Smooth muscle cell (in vitro differentiated cells): ENCODE results near the gene REEP1. TPM values are rescaled to one million over a fixed set of nuclear protein-coding genes. Genes with fewer than 3 reads are reported as not detected.
A peak's percentile ranks its signal among the peaks of the same experiment; 100 is the strongest.

ENCODE experiments used
- DNase-seq: peaks from one replicate; lab custom pipeline; 2025; ENCODE audit not compliant: unreplicated experiment; lab: John Stamatoyannopoulos, UW
- H2AFZ ChIP-seq: fragments of 200-600 bp; sonication (generic); 2 replicates; pipeline ENCODE4 v1.6.0; 2016; ENCODE audit warnings: antibody characterized with exemption, low read depth, mild to moderate bottlenecking
- H3F3A ChIP-seq: fragments of 200-600 bp; sonication (generic); 2 replicates; pipeline ENCODE4 v1.6.0; 2017; ENCODE audit warnings: antibody characterized with exemption, low read depth
- H3K27ac ChIP-seq: fragments of 200-600 bp; sonication (generic); 2 replicates; pipeline ENCODE4 v1.5.1; 2016; ENCODE audit warnings: low read depth, mild to moderate bottlenecking
- H3K27me3 ChIP-seq: fragments of 200-600 bp; sonication (generic); 2 replicates; pipeline ENCODE4 v1.6.1; 2016; ENCODE audit warnings: low read depth, mild to moderate bottlenecking
- H3K36me3 ChIP-seq: fragments of 200-600 bp; sonication (generic); 2 replicates; pipeline ENCODE4 v1.5.1; 2016; ENCODE audit warnings: low read depth
- H3K4me1 ChIP-seq: fragments of 200-600 bp; sonication (generic); 2 replicates; pipeline ENCODE4 v1.5.1; 2016; ENCODE audit warnings: low read depth
- H3K4me2 ChIP-seq: fragments of 200-600 bp; sonication (generic); 2 replicates; pipeline ENCODE4 v1.6.0; 2016; ENCODE audit warnings: mild to moderate bottlenecking
- H3K4me3 ChIP-seq: fragments of 200-600 bp; sonication (generic); 2 replicates; pipeline ENCODE4 v1.5.1; 2016; ENCODE audit warnings: mild to moderate bottlenecking
- H3K79me2 ChIP-seq: fragments of 200-600 bp; sonication (generic); 2 replicates; pipeline ENCODE4 v1.6.0; 2016; ENCODE audit warnings: low read depth, mild to moderate bottlenecking
- H3K9ac ChIP-seq: fragments of 200-600 bp; sonication (generic); 2 replicates; pipeline ENCODE4 v1.6.0; 2016; ENCODE audit warnings: low read depth
- H3K9me3 ChIP-seq: fragments of 200-600 bp; sonication (generic); replicated peaks from 2 replicates; pipeline ENCODE4 v1.5.1; 2016; ENCODE audit warnings: low read depth
- H4K20me1 ChIP-seq: fragments of 200-600 bp; sonication (generic); 2 replicates; pipeline ENCODE4 v1.6.0; 2016; ENCODE audit warnings: low read depth
- WGBS: methylation state at CpG from one replicate; pipeline ENCODE4 v1.1.7; 2016; ENCODE audit warnings: low lambda C conversion rate; 5-methylcytosine and 5-hydroxymethylcytosine counted together
- polyA plus RNA-seq: library from polyadenylated mRNA; unstranded; fragments of >200 nt; fragmentation: Nextera tagmentation; extraction: Ambion mirVana; gene quantifications from 2 replicates; pipeline ENCODE4 v1.2.1, GENCODE V29; 2016
- total RNA-seq: library from RNA; depleted of rRNA; stranded (reverse); fragments of >200 nt; gene quantifications from 2 replicates; pipeline ENCODE4 v1.2.3, GENCODE V29; 2014
- TF ChIP-seq, protein P1 (sequence below): fragments of 200-600 bp; sonication (generic); IDR thresholded peaks from 2 replicates; pipeline ENCODE4 v1.5.1; 2017; ENCODE audit warnings: borderline replicate concordance, mild to moderate bottlenecking, antibody characterized with exemption; ENCODE audit not compliant: insufficient read depth, poor library complexity, severe bottlenecking

REEP1 gene
- total and polyA plus RNA-seq, 2 experiments from 2014 or later: not detected

DNA sequence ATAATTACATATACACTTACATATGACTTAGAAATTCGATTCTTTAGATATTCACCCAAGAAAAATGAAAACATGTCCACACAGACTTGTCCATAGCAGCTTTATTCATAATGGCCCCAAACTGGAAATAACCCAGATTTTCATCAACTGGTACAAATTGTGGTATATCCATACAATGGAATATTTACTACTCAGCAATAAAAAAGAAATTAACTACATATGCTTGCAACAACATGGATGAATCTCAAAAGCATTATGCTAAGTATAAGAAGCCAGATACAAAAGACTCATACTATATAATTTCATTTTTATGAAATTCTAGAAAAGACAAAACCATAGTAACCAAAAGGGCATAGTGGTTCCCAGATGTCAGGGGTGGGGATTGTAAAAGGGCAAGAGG is 5.1 kb upstream of the REEP1 start:
- TF ChIP-seq, protein P1, sequence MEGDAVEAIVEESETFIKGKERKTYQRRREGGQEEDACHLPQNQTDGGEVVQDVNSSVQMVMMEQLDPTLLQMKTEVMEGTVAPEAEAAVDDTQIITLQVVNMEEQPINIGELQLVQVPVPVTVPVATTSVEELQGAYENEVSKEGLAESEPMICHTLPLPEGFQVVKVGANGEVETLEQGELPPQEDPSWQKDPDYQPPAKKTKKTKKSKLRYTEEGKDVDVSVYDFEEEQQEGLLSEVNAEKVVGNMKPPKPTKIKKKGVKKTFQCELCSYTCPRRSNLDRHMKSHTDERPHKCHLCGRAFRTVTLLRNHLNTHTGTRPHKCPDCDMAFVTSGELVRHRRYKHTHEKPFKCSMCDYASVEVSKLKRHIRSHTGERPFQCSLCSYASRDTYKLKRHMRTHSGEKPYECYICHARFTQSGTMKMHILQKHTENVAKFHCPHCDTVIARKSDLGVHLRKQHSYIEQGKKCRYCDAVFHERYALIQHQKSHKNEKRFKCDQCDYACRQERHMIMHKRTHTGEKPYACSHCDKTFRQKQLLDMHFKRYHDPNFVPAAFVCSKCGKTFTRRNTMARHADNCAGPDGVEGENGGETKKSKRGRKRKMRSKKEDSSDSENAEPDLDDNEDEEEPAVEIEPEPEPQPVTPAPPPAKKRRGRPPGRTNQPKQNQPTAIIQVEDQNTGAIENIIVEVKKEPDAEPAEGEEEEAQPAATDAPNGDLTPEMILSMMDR: no peak
- H3K27me3 ChIP-seq: peaks cover 63% of the 10 kb centered on the region
- H3K9ac ChIP-seq: no peak overlapping the region
- WGBS: 58% methylated on average over 1 of the region's 1 CpG
- H3K9me3 ChIP-seq: no peaks in the 10 kb centered on the region
- H3K27ac ChIP-seq: no peak overlapping the region
- DNase-seq: no peak
- H3K4me2 ChIP-seq: no peak overlapping the region
- H3K4me3 ChIP-seq: no peak overlapping the region
- H3K36me3 ChIP-seq: no peaks in the 10 kb centered on the region
- no peaks in the 10 kb centered on the region for H3K4me1 ChIP-seq
- no peak overlapping the region for H2AFZ ChIP-seq
- no peaks in the 10 kb centered on the region for H3K79me2 ChIP-seq
- H3F3A ChIP-seq: no peaks in the 10 kb centered on the region
- no peaks in the 10 kb centered on the region for H4K20me1 ChIP-seq

DNA sequence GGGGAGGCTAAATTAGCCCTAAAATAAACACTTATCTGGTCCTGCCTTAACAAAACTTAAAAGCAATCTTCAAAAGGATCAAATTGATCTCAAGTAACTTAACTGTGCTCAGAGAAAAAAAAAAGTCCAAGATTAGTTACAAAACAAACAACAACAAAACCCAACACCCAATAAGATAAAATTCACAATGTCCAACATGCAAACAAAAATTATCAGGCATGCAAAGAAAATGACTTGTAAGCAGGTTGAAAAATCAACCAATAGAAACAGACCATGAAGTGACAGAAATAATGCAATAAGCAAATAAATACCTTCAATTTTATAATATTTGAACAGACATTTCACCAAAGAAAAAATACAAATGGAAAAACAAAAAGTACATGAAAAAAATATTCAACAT is 4.0 kb upstream of the REEP1 start:
- Histone ChIP-seq H4K20me1 (no peaks in the 10 kb centered on the region), H3K36me3 (no peaks in the 10 kb centered on the region), H3K79me2 (no peaks in the 10 kb centered on the region), H3K4me2 (no peak overlapping the region), H3K27me3 (peaks cover 70% of the 10 kb centered on the region), H2AFZ (no peak overlapping the region), H3K9ac (no peak overlapping the region), H3K27ac (no peak overlapping the region), H3K4me3 (no peak overlapping the region), H3K4me1 (no peaks in the 10 kb centered on the region), H3F3A (no peaks in the 10 kb centered on the region), H3K9me3 (no peaks in the 10 kb centered on the region)
- no peak for DNase-seq
- TF ChIP-seq, protein P1: no peak

DNA sequence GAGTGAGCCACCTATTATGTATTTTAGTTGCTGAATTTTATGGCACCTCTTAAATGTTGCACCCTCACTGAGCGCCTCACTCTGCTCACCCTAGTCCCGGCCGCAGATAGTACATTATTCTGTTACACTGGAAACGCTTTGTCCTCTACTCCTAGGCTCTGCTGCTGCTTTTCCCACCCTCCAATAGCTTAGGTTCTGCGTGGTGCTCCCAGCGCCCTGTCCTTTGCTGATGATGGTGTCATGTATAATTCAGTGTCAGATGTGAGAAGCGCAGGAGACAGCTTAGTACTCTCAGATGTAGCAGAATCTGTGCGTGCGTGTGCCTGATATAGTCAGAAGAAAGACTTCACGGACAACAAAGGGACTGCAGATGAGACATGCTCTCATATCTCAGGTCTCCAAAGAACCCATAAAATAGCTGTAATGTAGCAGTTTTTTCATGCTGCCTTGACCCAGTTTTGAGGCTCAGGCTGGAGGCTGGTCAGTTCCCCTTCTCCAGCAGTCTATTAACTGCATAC is 1.4 kb upstream of the REEP1 start:
- H2AFZ ChIP-seq: no peak overlapping the region
- no peaks in the 10 kb centered on the region for H3F3A ChIP-seq
- H3K79me2 ChIP-seq: no peaks in the 10 kb centered on the region
- no peaks in the 10 kb centered on the region for H3K36me3 ChIP-seq
- H3K27ac ChIP-seq: no peak overlapping the region
- 86% methylated on average over 10 of the region's 10 CpGs for WGBS
- no peak overlapping the region for H3K4me2 ChIP-seq
- H4K20me1 ChIP-seq: no peaks in the 10 kb centered on the region
- no peaks in the 10 kb centered on the region for H3K9me3 ChIP-seq
- H3K4me1 ChIP-seq: no peaks in the 10 kb centered on the region
- DNase-seq: no peak
- H3K9ac ChIP-seq: no peak overlapping the region
- no peak overlapping the region for H3K4me3 ChIP-seq
- H3K27me3 ChIP-seq: peaks cover 88% of the 10 kb centered on the region
- TF ChIP-seq, protein P1: no peak

DNA sequence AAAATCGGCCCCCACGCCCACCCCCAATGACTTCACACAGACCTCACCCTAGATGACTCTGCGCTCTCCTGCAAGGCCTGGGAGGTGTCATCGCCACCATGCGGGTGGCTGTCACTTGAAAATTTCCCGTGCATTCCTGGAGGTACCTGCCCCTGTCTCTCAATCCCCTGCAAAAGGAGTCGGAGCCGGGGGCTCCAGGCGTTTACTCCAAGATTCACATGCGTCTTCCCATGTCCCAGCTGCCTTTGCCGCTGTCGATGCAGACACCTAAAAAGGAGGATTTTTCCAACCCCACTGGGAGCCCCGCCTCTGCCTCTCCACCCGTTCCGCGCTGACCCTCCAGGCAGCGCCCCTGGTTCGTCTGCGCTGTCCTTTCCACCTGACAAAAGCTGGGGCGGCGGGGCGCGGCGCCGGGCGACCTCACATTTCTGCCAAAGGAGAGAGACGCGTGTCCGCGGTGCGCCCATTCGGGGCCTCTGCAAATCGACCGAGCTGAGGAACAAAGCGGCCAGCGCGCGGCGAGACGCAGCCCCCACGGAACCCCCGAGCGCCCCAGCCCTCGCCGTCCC is 667 bp downstream of the REEP1 start:
- H3K27me3 ChIP-seq: peaks cover 88% of the 10 kb centered on the region
- no peak overlapping the region for H2AFZ ChIP-seq
- H3K79me2 ChIP-seq: no peaks in the 10 kb centered on the region
- no peaks in the 10 kb centered on the region for H3K4me1 ChIP-seq
- no peaks in the 10 kb centered on the region for H4K20me1 ChIP-seq
- DNase-seq: no peak
- no peaks in the 10 kb centered on the region for H3K36me3 ChIP-seq
- H3K9me3 ChIP-seq: no peaks in the 10 kb centered on the region
- H3F3A ChIP-seq: no peaks in the 10 kb centered on the region
- H3K27ac ChIP-seq: no peak overlapping the region
- H3K4me2 ChIP-seq: peak overlapping the region; percentile 93
- no peak overlapping the region for H3K9ac ChIP-seq
- 3% methylated on average over 43 of the region's 45 CpGs for WGBS
- TF ChIP-seq, protein P1: no peak
- H3K4me3 ChIP-seq: peak overlapping the region; percentile 55
